ENCODE results near the gene TSACC.

Gene TSACC

GRCh38 chr1:156388174-156389137 lies 50.1 kb downstream of the TSACC start:
- no peak for TF ChIP-seq CTCF (conservative IDR thresholded peaks at IDR 0.05; ENCODE audit: low read depth, low read length)
- no peak overlapping the region for H3K4me3 ChIP-seq (ENCODE audit: low read depth, low read length)
- no peak for DNase-seq (ENCODE audit: low read depth)

GRCh38 chr1:156389311-156389710 lies 51.0 kb downstream of the TSACC start:
- DNase-seq (ENCODE audit: low read depth): no peak
- TF ChIP-seq CTCF (conservative IDR thresholded peaks at IDR 0.05; ENCODE audit: low read depth, low read length): no peak
- H3K4me3 ChIP-seq (ENCODE audit: low read depth, low read length): no peak overlapping the region

- no peak overlapping the region for H3K4me3 ChIP-seq (ENCODE audit: low read depth, low read length)
- no peak for TF ChIP-seq CTCF (conservative IDR thresholded peaks at IDR 0.05; ENCODE audit: low read depth, low read length)
- no peak for DNase-seq (ENCODE audit: low read depth)
These were observed 52.4 kb downstream of the TSACC start for GRCh38 chr1:156390469-156391365.

- H3K4me3 ChIP-seq (ENCODE audit: low read depth, low read length): no peak overlapping the region
- DNase-seq (ENCODE audit: low read depth): no peak
- no peak for TF ChIP-seq CTCF (conservative IDR thresholded peaks at IDR 0.05; ENCODE audit: low read depth, low read length)
These were observed 53.0 kb downstream of the TSACC start for GRCh38 chr1:156391366-156391677.

GRCh38 chr1:156391701-156392100 lies 53.4 kb downstream of the TSACC start:
- TF ChIP-seq CTCF (conservative IDR thresholded peaks at IDR 0.05; ENCODE audit: low read depth, low read length): no peak
- no peak for DNase-seq (ENCODE audit: low read depth)
- no peak overlapping the region for H3K4me3 ChIP-seq (ENCODE audit: low read depth, low read length)

- DNase-seq (ENCODE audit: low read depth): no peak
- no peak overlapping the region for H3K4me3 ChIP-seq (ENCODE audit: low read depth, low read length)
- TF ChIP-seq CTCF (conservative IDR thresholded peaks at IDR 0.05; ENCODE audit: low read depth, low read length): no peak
These were observed 54.1 kb downstream of the TSACC start for GRCh38 chr1:156392452-156392853.
